Fibroblast of villous mesenchyme (primary cell): ENCODE results near the gene TCERG1L. TPM values are rescaled to one million over a fixed set of nuclear protein-coding genes. Genes with fewer than 3 reads are reported as not detected.

Experiments used
- DNase-seq: peaks from one replicate; pipeline ENCODE4 v3.0.0-alpha.2; 2010; ENCODE audit warnings: low read depth
- H3K4me3 ChIP-seq: 2 replicates; pipeline ENCODE4 v1.5.1; 2011; ENCODE audit warnings: low read depth, mild to moderate bottlenecking, low read length
- total RNA-seq: library from RNA; depleted of rRNA; stranded (reverse); fragments of >200 nt; gene quantifications from 2 replicates; pipeline ENCODE4 v1.2.3, GENCODE V29; 2012
- TF ChIP-seq, protein P1 (sequence below): IDR thresholded peaks from 2 replicates; pipeline ENCODE4 v1.5.1; 2012; ENCODE audit warnings: low read depth, mild to moderate bottlenecking, low read length; ENCODE audit not compliant: insufficient read depth

The TCERG1L gene
- total RNA-seq, 1 donor = not detected

DNA sequence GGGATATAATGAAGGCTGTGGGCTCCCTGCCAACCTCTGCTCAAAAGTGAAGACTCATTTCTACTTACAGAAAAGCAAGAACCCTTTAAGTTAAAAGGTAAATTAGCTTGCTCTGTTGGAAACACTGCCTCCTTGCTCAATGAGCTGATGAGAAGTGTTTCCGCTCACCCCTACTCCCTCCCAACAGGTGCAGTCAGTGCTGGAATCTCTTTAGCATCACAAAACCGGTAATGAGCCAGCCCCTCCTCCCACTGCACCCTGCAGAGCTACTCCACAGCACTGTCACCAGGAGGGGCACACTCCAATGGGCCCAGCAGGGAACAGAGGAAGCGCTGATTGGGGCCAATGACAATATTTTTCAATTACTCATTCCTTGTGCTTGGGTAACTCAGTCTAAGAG lies 262.5 kb downstream of the TCERG1L start:
- no peak for DNase-seq

DNA sequence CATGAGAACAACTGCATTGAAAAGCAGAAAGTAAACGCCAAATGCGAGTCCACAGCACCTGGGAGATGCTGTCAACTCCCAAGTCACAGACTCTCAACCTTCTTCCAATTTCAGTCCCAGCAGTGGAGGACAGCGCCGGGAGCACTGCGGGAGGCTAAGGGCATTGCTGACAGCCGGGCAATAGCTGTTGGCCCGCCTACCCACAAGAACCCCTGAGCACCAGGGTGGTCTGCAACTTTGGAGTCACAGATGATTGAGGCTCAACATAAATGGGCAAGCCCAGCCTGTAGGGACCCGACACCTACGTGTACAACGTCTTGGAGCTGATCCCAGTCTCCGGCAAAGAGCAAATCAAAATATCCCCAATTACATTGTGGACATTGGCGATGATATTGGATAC lies 262.9 kb downstream of the TCERG1L start:
- no peak overlapping the region for H3K4me3 ChIP-seq
- DNase-seq = no peak
- TF ChIP-seq, protein P1, sequence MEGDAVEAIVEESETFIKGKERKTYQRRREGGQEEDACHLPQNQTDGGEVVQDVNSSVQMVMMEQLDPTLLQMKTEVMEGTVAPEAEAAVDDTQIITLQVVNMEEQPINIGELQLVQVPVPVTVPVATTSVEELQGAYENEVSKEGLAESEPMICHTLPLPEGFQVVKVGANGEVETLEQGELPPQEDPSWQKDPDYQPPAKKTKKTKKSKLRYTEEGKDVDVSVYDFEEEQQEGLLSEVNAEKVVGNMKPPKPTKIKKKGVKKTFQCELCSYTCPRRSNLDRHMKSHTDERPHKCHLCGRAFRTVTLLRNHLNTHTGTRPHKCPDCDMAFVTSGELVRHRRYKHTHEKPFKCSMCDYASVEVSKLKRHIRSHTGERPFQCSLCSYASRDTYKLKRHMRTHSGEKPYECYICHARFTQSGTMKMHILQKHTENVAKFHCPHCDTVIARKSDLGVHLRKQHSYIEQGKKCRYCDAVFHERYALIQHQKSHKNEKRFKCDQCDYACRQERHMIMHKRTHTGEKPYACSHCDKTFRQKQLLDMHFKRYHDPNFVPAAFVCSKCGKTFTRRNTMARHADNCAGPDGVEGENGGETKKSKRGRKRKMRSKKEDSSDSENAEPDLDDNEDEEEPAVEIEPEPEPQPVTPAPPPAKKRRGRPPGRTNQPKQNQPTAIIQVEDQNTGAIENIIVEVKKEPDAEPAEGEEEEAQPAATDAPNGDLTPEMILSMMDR = no peak

More for the DNA sequence above, 262.5 kb downstream of the TCERG1L start:
- no peak overlapping the region for H3K4me3 ChIP-seq
- TF ChIP-seq, protein P1 = no peak

DNA sequence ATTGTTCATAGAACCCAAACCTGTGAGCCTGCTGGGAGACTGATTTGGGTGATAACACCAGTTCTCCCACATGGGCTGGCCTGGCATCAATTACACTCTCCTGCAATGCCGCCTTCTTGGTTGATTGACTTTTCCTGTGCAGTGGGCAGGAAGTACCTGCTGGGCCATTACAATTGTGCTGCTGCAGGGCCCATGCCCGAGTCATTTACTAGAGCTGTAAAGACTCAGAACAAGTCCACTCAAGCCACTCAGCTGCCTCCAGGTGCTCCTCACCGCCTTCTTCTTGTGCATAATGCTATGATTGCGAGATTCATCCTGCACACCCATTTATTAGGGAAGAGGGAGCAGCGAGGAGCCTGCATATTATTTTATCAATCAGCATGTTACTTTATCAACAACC lies 264.0 kb downstream of the TCERG1L start:
- TF ChIP-seq, protein P1 = no peak
- no peak for DNase-seq
- H3K4me3 ChIP-seq = no peak overlapping the region

DNA sequence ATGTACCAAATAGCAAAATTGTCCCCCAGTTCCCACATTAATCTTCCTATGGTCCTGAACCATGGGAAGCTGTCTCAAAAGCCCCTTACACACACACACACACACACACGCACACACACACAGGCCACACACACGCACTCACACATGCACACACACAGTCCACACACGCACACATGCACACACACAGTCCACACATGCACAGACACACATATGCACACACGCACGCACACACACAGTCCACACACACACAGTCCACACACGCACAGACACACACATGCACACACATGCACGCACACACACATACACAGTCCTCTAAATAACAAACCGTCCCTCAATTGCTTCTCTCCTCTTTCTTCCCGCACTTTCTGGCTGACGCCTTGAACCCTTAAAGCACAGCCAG lies 265.3 kb downstream of the TCERG1L start:
- TF ChIP-seq, protein P1 = no peak
- H3K4me3 ChIP-seq = no peak overlapping the region
- DNase-seq = no peak

DNA sequence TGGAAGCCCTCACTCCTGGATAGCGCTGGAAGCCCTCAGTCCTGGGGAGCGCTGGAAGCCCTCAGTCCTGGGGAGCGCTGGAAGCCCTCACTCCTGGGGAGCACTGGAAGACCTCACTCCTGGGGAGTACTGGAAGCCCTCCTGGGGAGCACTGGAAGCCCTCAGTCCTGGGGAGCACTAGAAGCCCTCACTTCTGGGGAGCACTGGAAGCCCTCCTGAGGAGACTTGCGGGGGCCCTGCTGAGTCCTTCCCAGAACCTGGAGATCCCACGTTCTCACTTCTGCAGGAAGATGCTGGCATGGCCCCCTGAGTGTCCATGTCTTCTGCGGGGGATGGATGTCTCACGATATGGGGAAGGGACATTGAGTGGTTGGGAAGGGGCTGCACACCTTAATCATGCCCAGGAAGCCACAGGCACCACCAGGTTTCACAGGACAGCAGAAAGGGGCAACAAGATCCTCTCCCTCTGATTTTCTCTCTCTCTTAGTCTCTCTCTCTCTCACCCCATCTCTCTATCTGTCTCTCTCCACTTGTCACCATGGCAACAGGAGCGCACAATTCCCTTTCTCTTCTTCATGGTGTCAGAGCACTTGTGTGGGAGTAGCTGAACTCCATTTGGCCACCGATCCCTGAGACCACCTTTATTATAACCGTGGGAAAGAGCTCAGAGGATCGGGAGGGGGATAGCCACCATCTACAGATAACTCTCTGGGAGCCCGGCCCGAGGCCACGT lies 267.0 kb downstream of the TCERG1L start:
- H3K4me3 ChIP-seq = no peak overlapping the region
- TF ChIP-seq, protein P1 = no peak
- DNase-seq = no peak

DNA sequence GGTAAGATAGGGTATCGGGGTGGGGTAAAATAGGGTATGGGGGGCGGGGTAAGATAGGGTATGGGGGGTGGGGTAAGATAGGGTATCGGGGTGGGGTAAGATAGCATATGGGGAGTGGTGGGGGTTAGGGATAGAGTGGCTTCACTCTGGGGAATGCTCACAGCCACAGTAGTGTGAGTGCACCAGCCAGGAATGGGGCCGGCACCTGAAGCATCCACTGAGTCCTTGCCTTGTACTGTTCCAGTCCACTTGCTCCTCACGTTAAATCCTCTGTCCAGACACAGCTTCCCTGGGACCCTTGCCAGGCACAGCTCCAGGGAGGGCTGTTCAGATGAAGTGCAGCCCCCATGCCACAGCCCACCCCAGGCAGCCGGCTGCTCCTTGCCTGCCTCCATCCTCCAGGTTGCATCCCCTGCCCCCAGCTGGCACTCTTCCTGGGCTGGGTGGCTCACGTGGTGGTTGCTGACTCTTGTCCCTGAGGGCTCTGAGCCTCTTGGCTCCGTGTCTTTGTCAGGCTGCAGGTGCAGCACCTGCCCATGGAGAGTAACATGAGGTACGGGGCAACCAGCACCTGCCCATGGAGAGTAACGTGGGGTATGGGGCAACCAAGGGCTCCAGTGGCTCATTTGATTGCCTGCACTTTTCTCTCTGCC lies 268.4 kb downstream of the TCERG1L start:
- H3K4me3 ChIP-seq = no peak overlapping the region
- DNase-seq = no peak
- TF ChIP-seq, protein P1 = no peak
